GM13977 (cell line): ENCODE results near the gene TBCB.
"Not testable (repeated sequence)": the region's sequence is repeated elsewhere in the genome, so short reads cannot be mapped to it uniquely, and the experiment has no call there.

Source experiments
- DNase-seq: peaks from one replicate; pipeline ENCODE4 v3.0.0; 2012; ENCODE audit warnings: low spot score
- CTCF ChIP-seq: IDR thresholded peaks from 2 replicates; pipeline ENCODE4 v1.5.1; 2012; ENCODE audit warnings: mild to moderate bottlenecking, control low read depth; ENCODE audit not compliant: insufficient read depth; ENCODE audit errors: extremely low read depth, missing control alignments
- in situ Hi-C: fragments of 300-500 bp; cut with MboI; formaldehyde crosslinking; loops from one replicate; pipeline ENCODE4 v1.12.0; 2022; ENCODE audit warnings: low sequenced_read_pairs, low pct_unique_long_range_greater_than_20kb, mixed read lengths, inconsistent platforms; ENCODE audit not compliant: unreplicated experiment

The TBCB gene

GRCh38 chr19:36169084-36169760, 54.0 kb downstream of the TBCB start:
- in situ Hi-C loops: no loop called here
- no peak for TF ChIP-seq CTCF
- DNase-seq: no peak

- DNase-seq: no peak
- no peak for TF ChIP-seq CTCF
- in situ Hi-C loops: loop anchor here (10.0 kb wide), 1 partner anchor 48 kb away; no protein-coding TSS in a partner anchor
Observed at GRCh38 chr19:36172852-36173251, 57.6 kb downstream of the TBCB start.

GRCh38 chr19:36173846-36174245, 58.6 kb downstream of the TBCB start:
- in situ Hi-C loops: loop anchor here (10.0 kb wide), 1 partner anchor 49 kb away; no protein-coding TSS in a partner anchor
- not testable (repeated sequence) for DNase-seq
